NCI-H1694 treated with DMSO at 0.1 percent for 48 hours (cell line): ENCODE data around the gene HCRTR1.

Experiments
- DNase-seq: peaks from one replicate; lab custom pipeline; 2025; lab: John Stamatoyannopoulos, UW

Gene HCRTR1

GRCh38 chr1:31617218-31617915 is at the start of gene HCRTR1:
HCRTR1 (plus strand) TSS chr1:31617689; CDS start chr1:31619193, 1,504 bp downstream.
- no peak for DNase-seq

GRCh38 chr1:31567956-31568570 is 49.4 kb upstream of the HCRTR1 start:
- no peak for DNase-seq

- no peak for DNase-seq
These were observed 48.4 kb upstream of the HCRTR1 start for GRCh38 chr1:31568895-31569595.

GRCh38 chr1:31569596-31570173 is 47.8 kb upstream of the HCRTR1 start:
- DNase-seq, result no peak

- no peak for DNase-seq
These were observed 47.3 kb upstream of the HCRTR1 start for GRCh38 chr1:31570228-31570627.

- no peak for DNase-seq
These were observed 46.6 kb upstream of the HCRTR1 start for GRCh38 chr1:31570906-31571305.

GRCh38 chr1:31571340-31572295 is 45.9 kb upstream of the HCRTR1 start:
- DNase-seq, result no peak

- no peak for DNase-seq
These were observed 45.0 kb upstream of the HCRTR1 start for GRCh38 chr1:31572323-31573104.

- DNase-seq, result no peak
These were observed 44.2 kb upstream of the HCRTR1 start for GRCh38 chr1:31573261-31573660.

GRCh38 chr1:31574749-31575368 is 42.6 kb upstream of the HCRTR1 start:
- no peak for DNase-seq

- DNase-seq, result no peak
These were observed 41.9 kb upstream of the HCRTR1 start for GRCh38 chr1:31575369-31576140.

GRCh38 chr1:31576201-31576669 is 41.3 kb upstream of the HCRTR1 start, which contains the start of gene TINAGL1:
TINAGL1 (plus strand) TSS chr1:31576515; CDS start chr1:31577149, 634 bp downstream.
- DNase-seq, result no peak

- DNase-seq, result no peak
These were observed 40.6 kb upstream of the HCRTR1 start for GRCh38 chr1:31576743-31577455.

GRCh38 chr1:31577515-31578192 is 39.8 kb upstream of the HCRTR1 start:
- no peak for DNase-seq

GRCh38 chr1:31579374-31579773 is 38.1 kb upstream of the HCRTR1 start:
- no peak for DNase-seq

- no peak for DNase-seq
These were observed 37.0 kb upstream of the HCRTR1 start for GRCh38 chr1:31580513-31580870.

- no peak for DNase-seq
These were observed 36.4 kb upstream of the HCRTR1 start for GRCh38 chr1:31580891-31581603.
